ENCODE results near the gene WIF1. TPM values are rescaled to one million over a fixed set of nuclear protein-coding genes. Genes with fewer than 3 reads are reported as not detected.

The WIF1 gene
- total and polyA plus RNA-seq, 11 donors, result 0.08 TPM; not detected in 10

- H3K36me3 ChIP-seq, result peaks cover 0 to 11% (median 0%) of the 10 kb centered on the region in 9 donors
- WGBS, 4 donors, result 11 to 16% (median 13%) methylated on average over 11 of the region's 11 CpGs
- peak overlapping the region; percentile 88 to 97 (median 94) for H3K27ac ChIP-seq
- H3K4me1 ChIP-seq, result peaks cover 0 to 40% (median 34%) of the 10 kb centered on the region in 12 donors
- no peak for TF ChIP-seq POLR2A (IDR thresholded peaks at IDR 0.05)
- TF ChIP-seq CTCF (IDR thresholded peaks at IDR 0.05), result no peak
- H3K9me3 ChIP-seq, result no peaks in the 10 kb centered on the region
- DNase-seq (peak in 1 of 5 donors; percentile 18), ATAC-seq (peak in 1 of 4 donors; percentile 1)
- H3K27me3 ChIP-seq, result peaks cover 0 to 4% (median 0%) of the 10 kb centered on the region in 9 donors
- intact Hi-C loops (cut with DNase I), result loop anchor here in 1 of 10 donors (5.0 kb wide), 1 partner anchor 64 kb away; no protein-coding TSS in a partner anchor
- H3K4me3 ChIP-seq, result peak overlapping the region; percentile 78 to 99 (median 96)
These were observed 47.7 kb upstream of the WIF1 start for GRCh38 chr12:65168681-65169319.

GRCh38 chr12:65164774-65165173 lies 43.7 kb upstream of the WIF1 start:
- peaks cover 0 to 8% (median 4%) of the 10 kb centered on the region in 12 donors for H3K4me1 ChIP-seq
- peaks cover 0 to 19% (median 0%) of the 10 kb centered on the region in 9 donors for H3K27me3 ChIP-seq
- TF ChIP-seq CTCF (IDR thresholded peaks at IDR 0.05) (no peak), POLR2A (IDR thresholded peaks at IDR 0.05) (no peak)
- no peaks in the 10 kb centered on the region for H3K36me3 ChIP-seq
- intact Hi-C loops (cut with DNase I), result loop anchor here in 1 of 10 donors (5.0 kb wide), 1 partner anchor 68 kb away; no protein-coding TSS in a partner anchor
- H3K27ac ChIP-seq, result no peak overlapping the region
- DNase-seq (no peak), ATAC-seq (no peak)
- H3K4me3 ChIP-seq, result no peak overlapping the region
- H3K9me3 ChIP-seq, result no peaks in the 10 kb centered on the region

- no peak overlapping the region for H3K27ac ChIP-seq
- intact Hi-C loops (cut with DNase I), result no loop called here
- TF ChIP-seq POLR2A (IDR thresholded peaks at IDR 0.05) (no peak), CTCF (IDR thresholded peaks at IDR 0.05) (no peak)
These were observed 43.1 kb upstream of the WIF1 start for GRCh38 chr12:65164244-65164643.

GRCh38 chr12:65162609-65163008 lies 41.5 kb upstream of the WIF1 start:
- no peak overlapping the region for H3K4me3 ChIP-seq
- no peaks in the 10 kb centered on the region for H3K36me3 ChIP-seq
- H3K4me1 ChIP-seq, result no peaks in the 10 kb centered on the region
- no peaks in the 10 kb centered on the region for H3K9me3 ChIP-seq
- no peak for DNase-seq
- TF ChIP-seq POLR2A (IDR thresholded peaks at IDR 0.05) (no peak), CTCF (IDR thresholded peaks at IDR 0.05) (no peak)
- no peak overlapping the region for H3K27ac ChIP-seq
- WGBS, 4 donors, result 95 to 98% (median 97%) methylated on average over 1 of the region's 1 CpG
- ATAC-seq, result no peak
- intact Hi-C loops (cut with DNase I), result no loop called here
- peaks cover 0 to 19% (median 0%) of the 10 kb centered on the region in 9 donors for H3K27me3 ChIP-seq

More at GRCh38 chr12:65164244-65164643, 43.1 kb upstream of the WIF1 start:
- 93 to 97% (median 97%) methylated on average over 2 of the region's 2 CpGs for whole genome bisulfite sequencing, 4 donors
- Histone ChIP-seq H3K4me3 (no peak overlapping the region), H3K9me3 (no peaks in the 10 kb centered on the region), H3K27me3 (peaks cover 0 to 19% (median 0%) of the 10 kb centered on the region in 9 donors), H3K4me1 (peaks cover 0 to 8% (median 4%) of the 10 kb centered on the region in 12 donors), H3K36me3 (no peaks in the 10 kb centered on the region)
- DNase-seq (no peak), ATAC-seq (no peak)
